Activated CD8-positive, alpha-beta T cell treated with anti-CD3 and anti-CD28 coated beads for 36 hours (primary cell): ENCODE data around the gene NAXD. TPM values are rescaled to one million over a fixed set of nuclear protein-coding genes. Genes with fewer than 3 reads are reported as not detected.
"Not testable (repeated sequence)": the region's sequence is repeated elsewhere in the genome, so short reads cannot be mapped to it uniquely, and the experiment has no call there.

ENCODE experiments used
- ATAC-seq: fragments of 200-7000 bp; cut with Tn5 transposase; one replicate; pipeline ENCODE4 v1.10.0; 2021; ENCODE audit warnings: mild to moderate bottlenecking, moderate library complexity
- CTCF ChIA-PET: fragments of 350-600 bp; sonication (Branson Sonifier 250); formaldehyde crosslinking; loops from one replicate; lab custom pipeline; 2021; ENCODE audit warnings: antibody characterized with exemption; lab: Charles Lee
- POLR2A ChIA-PET: fragments of 350-600 bp; sonication (Branson Sonifier 250); formaldehyde crosslinking; loops from one replicate; lab custom pipeline; 2021; ENCODE audit warnings: antibody characterized with exemption; lab: Charles Lee
- DNase-seq: peaks from one replicate; pipeline ENCODE4 v3.0.0-alpha.2; 2020
- H3K27ac Mint-ChIP-seq: one replicate; pipeline ENCODE4 v1.8.0; 2021; ENCODE audit warnings: mild to moderate bottlenecking, mixed read lengths
- H3K27me3 Mint-ChIP-seq: one replicate; pipeline ENCODE4 v1.8.0; 2021; ENCODE audit warnings: mixed read lengths
- H3K36me3 Mint-ChIP-seq: one replicate; pipeline ENCODE4 v1.8.0; 2021; ENCODE audit warnings: low read depth, mixed read lengths
- H3K4me1 Mint-ChIP-seq: one replicate; pipeline ENCODE4 v1.8.0; 2021; ENCODE audit warnings: low read depth, mixed read lengths
- H3K4me3 Mint-ChIP-seq: one replicate; pipeline ENCODE4 v1.8.0; 2021; ENCODE audit warnings: mild to moderate bottlenecking, moderate library complexity, mixed read lengths
- H3K9me3 Mint-ChIP-seq: one replicate; pipeline ENCODE4 v1.8.0; 2021; ENCODE audit warnings: mixed read lengths
- CTCF ChIP-seq: fragments of 200-600 bp; IDR thresholded peaks from one replicate; pipeline ENCODE4 v1.8.0; 2022; ENCODE audit warnings: antibody characterized with exemption, mild to moderate bottlenecking
- intact Hi-C: fragments of 100-400 bp; cut with micrococcal nuclease; formaldehyde crosslinking; loops from one replicate; pipeline ENCODE4 v1.10.0; 2022
- total RNA-seq, 2 experiments: library from RNA; stranded (reverse); gene quantifications; one replicate each; pipeline ENCODE4 v1.2.3, GENCODE V29; 2021

Gene NAXD
- total RNA-seq, 2 experiments from 2014 or later, result 22.7 to 24.8 TPM

GRCh38 chr13:110652764-110653163 is 37.4 kb downstream of the NAXD start:
- ChIA-PET CTCF (interaction anchor here (0.9 to 1.0 kb wide), 2 partner anchors 167 to 351 kb away, joined by 3 read pairs; no protein-coding TSS in a partner anchor), POLR2A (interaction anchor here (1.2 kb wide), 1 partner anchor 233 kb away, joined by 3 read pairs; no protein-coding TSS in a partner anchor)
- H3K4me1 Mint-ChIP-seq, result peaks cover 22% of the 10 kb centered on the region
- H3K36me3 Mint-ChIP-seq, result peaks cover 21% of the 10 kb centered on the region
- H3K4me3 Mint-ChIP-seq, result no peak overlapping the region
- no peaks in the 10 kb centered on the region for H3K27me3 Mint-ChIP-seq
- no peak for TF ChIP-seq CTCF
- H3K27ac Mint-ChIP-seq, result no peak overlapping the region
- no peak for DNase-seq
- no peaks in the 10 kb centered on the region for H3K9me3 Mint-ChIP-seq
- intact Hi-C loops, result no loop called here
- no peak for ATAC-seq

- TF ChIP-seq CTCF, result no peak
- DNase-seq (no peak), ATAC-seq (no peak)
- CTCF ChIA-PET, result interaction anchor here (0.9 to 1.5 kb wide), 3 partner anchors 9 to 167 kb away, joined by 3 to 6 read pairs (median 4); no protein-coding TSS in a partner anchor
- Mint-ChIP-seq H3K27ac (peak overlapping the region; percentile 42), H3K4me3 (no peak overlapping the region), H3K36me3 (peaks cover 25% of the 10 kb centered on the region), H3K27me3 (no peaks in the 10 kb centered on the region), H3K9me3 (no peaks in the 10 kb centered on the region), H3K4me1 (peaks cover 27% of the 10 kb centered on the region)
- intact Hi-C loops, result no loop called here
- POLR2A ChIA-PET, result interaction anchor here (1.2 kb wide), 1 partner anchor 233 kb away, joined by 3 read pairs; no protein-coding TSS in a partner anchor
These were observed 37.9 kb downstream of the NAXD start for GRCh38 chr13:110653271-110653670.

GRCh38 chr13:110653851-110654250 is 38.5 kb downstream of the NAXD start:
- Mint-ChIP-seq H3K36me3 (peaks cover 31% of the 10 kb centered on the region), H3K9me3 (no peaks in the 10 kb centered on the region), H3K4me3 (no peak overlapping the region), H3K27me3 (no peaks in the 10 kb centered on the region), H3K4me1 (peaks cover 33% of the 10 kb centered on the region), H3K27ac (no peak overlapping the region)
- CTCF ChIA-PET, result interaction anchor here (0.6 to 1.5 kb wide), 3 partner anchors 9 to 198 kb away, joined by 3 to 6 read pairs (median 4); no protein-coding TSS in a partner anchor
- no peak for TF ChIP-seq CTCF
- ATAC-seq, result no peak
- POLR2A ChIA-PET, result interaction anchor here (0.8 to 1.2 kb wide), 2 partner anchors 9 to 232 kb away, joined by 3 to 4 read pairs; no protein-coding TSS in a partner anchor
- DNase-seq, result no peak
- intact Hi-C loops, result no loop called here

GRCh38 chr13:110657196-110657595 is 41.9 kb downstream of the NAXD start:
- H3K9me3 Mint-ChIP-seq, result no peaks in the 10 kb centered on the region
- TF ChIP-seq CTCF, result no peak
- H3K36me3 Mint-ChIP-seq, result peaks cover 52% of the 10 kb centered on the region
- no peak for DNase-seq
- no peaks in the 10 kb centered on the region for H3K27me3 Mint-ChIP-seq
- intact Hi-C loops, result no loop called here
- H3K4me3 Mint-ChIP-seq, result no peak overlapping the region
- POLR2A ChIA-PET, result interaction anchor here (1.0 kb wide), 1 partner anchor 9 kb away, joined by 3 read pairs; no protein-coding TSS in a partner anchor
- CTCF ChIA-PET, result no interaction called here
- ATAC-seq, result no peak
- no peak overlapping the region for H3K27ac Mint-ChIP-seq
- H3K4me1 Mint-ChIP-seq, result peaks cover 46% of the 10 kb centered on the region

- H3K4me1 Mint-ChIP-seq, result peaks cover 44% of the 10 kb centered on the region
- H3K27ac Mint-ChIP-seq, result peak overlapping the region; percentile 11
- H3K27me3 Mint-ChIP-seq, CTCF ChIA-PET, intact Hi-C loops, H3K4me3 Mint-ChIP-seq, H3K9me3 Mint-ChIP-seq, DNase-seq: not testable (repeated sequence)
- H3K36me3 Mint-ChIP-seq, result peaks cover 61% of the 10 kb centered on the region
- POLR2A ChIA-PET, result interaction anchor here (1.0 kb wide), 1 partner anchor 10 kb away, joined by 3 read pairs; no protein-coding TSS in a partner anchor
- ATAC-seq, result peak; percentile 55
These were observed 43.0 kb downstream of the NAXD start for GRCh38 chr13:110658218-110658911.
